Osteocyte (in vitro differentiated cells): ENCODE data around the gene ACOT4. TPM values are rescaled to one million over a fixed set of nuclear protein-coding genes. Genes with fewer than 3 reads are reported as not detected.

Experiments
- DNase-seq: peaks from one replicate; pipeline ENCODE4 v3.0.0; 2021; ENCODE audit warnings: mixed read lengths; ENCODE audit not compliant: unreplicated experiment; ENCODE audit errors: extremely low spot score
- H3K27ac Mint-ChIP-seq: one replicate; pipeline ENCODE4 v1.8.0; 2021; ENCODE audit warnings: mild to moderate bottlenecking, mixed read lengths; ENCODE audit not compliant: unreplicated experiment
- H3K27me3 Mint-ChIP-seq: one replicate; pipeline ENCODE4 v1.8.0; 2021; ENCODE audit warnings: mixed read lengths; ENCODE audit not compliant: unreplicated experiment
- H3K36me3 Mint-ChIP-seq: one replicate; pipeline ENCODE4 v1.8.0; 2021; ENCODE audit warnings: mixed read lengths; ENCODE audit not compliant: unreplicated experiment
- H3K4me1 Mint-ChIP-seq: one replicate; pipeline ENCODE4 v1.8.0; 2021; ENCODE audit warnings: mixed read lengths; ENCODE audit not compliant: unreplicated experiment
- H3K4me3 Mint-ChIP-seq: one replicate; pipeline ENCODE4 v1.8.0; 2021; ENCODE audit warnings: mild to moderate bottlenecking, moderate library complexity, mixed read lengths; ENCODE audit not compliant: unreplicated experiment
- H3K9me3 Mint-ChIP-seq: one replicate; pipeline ENCODE4 v1.8.0; 2021; ENCODE audit warnings: mixed read lengths; ENCODE audit not compliant: unreplicated experiment
- total RNA-seq: library from RNA; stranded (reverse); gene quantifications from 2 replicates; pipeline ENCODE4 v1.2.1, GENCODE V29; 2021
- TF ChIP-seq, protein P1 (sequence below): fragments of 200-600 bp; sonication (generic); IDR thresholded peaks from 2 replicates; pipeline ENCODE4 v1.5.0; 2021; ENCODE audit warnings: antibody characterized with exemption, mild to moderate bottlenecking, moderate library complexity

Gene ACOT4
- total RNA-seq, 1 donor from 2014 or later: 1.3 TPM

GRCh38 chr14:73645248-73645610 is 53.6 kb downstream of the ACOT4 start:
- TF ChIP-seq, protein P1, sequence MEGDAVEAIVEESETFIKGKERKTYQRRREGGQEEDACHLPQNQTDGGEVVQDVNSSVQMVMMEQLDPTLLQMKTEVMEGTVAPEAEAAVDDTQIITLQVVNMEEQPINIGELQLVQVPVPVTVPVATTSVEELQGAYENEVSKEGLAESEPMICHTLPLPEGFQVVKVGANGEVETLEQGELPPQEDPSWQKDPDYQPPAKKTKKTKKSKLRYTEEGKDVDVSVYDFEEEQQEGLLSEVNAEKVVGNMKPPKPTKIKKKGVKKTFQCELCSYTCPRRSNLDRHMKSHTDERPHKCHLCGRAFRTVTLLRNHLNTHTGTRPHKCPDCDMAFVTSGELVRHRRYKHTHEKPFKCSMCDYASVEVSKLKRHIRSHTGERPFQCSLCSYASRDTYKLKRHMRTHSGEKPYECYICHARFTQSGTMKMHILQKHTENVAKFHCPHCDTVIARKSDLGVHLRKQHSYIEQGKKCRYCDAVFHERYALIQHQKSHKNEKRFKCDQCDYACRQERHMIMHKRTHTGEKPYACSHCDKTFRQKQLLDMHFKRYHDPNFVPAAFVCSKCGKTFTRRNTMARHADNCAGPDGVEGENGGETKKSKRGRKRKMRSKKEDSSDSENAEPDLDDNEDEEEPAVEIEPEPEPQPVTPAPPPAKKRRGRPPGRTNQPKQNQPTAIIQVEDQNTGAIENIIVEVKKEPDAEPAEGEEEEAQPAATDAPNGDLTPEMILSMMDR: no peak
- Mint-ChIP-seq H3K4me3 (peak overlapping the region; percentile 89), H3K27me3 (no peaks in the 10 kb centered on the region), H3K36me3 (no peaks in the 10 kb centered on the region), H3K9me3 (no peaks in the 10 kb centered on the region), H3K4me1 (peaks cover 18% of the 10 kb centered on the region), H3K27ac (peak overlapping the region; percentile 91)
- no peak for DNase-seq

Other genes starting within 250 kb of the ACOT4 start
- 72.7 and 73.7 TPM in 2 replicates for gene NUMB, start 133.3 kb upstream of the ACOT4 start, total RNA-seq
- 14.8 and 16.3 TPM in 2 replicates for gene RIOX1, start 100.9 kb upstream of the ACOT4 start, total RNA-seq
- 8.7 and 9.4 TPM in 2 replicates for gene ACOT1, start 54.7 kb upstream of the ACOT4 start, total RNA-seq
- gene HEATR4, start 32.9 kb upstream of the ACOT4 start, total RNA-seq: 0.46 TPM in 1 of 2 replicates, not detected in the other
- 37.7 and 39.4 TPM in 2 replicates for gene ACOT2, start 22.7 kb upstream of the ACOT4 start, total RNA-seq
- not detected in 2 replicates for gene ACOT6, start 20.6 kb downstream of the ACOT4 start, total RNA-seq
- gene DNAL1, start 53.1 kb downstream of the ACOT4 start, total RNA-seq: 12.5 and 12.7 TPM in 2 replicates
- 81.4 and 81.8 TPM in 2 replicates for gene PNMA1, start 122.5 kb downstream of the ACOT4 start, total RNA-seq